ENCODE results near the gene S100A2.
"Not testable (repeated sequence)": the region's sequence is repeated elsewhere in the genome, so short reads cannot be mapped to it uniquely, and the experiment has no call there.

The S100A2 gene

DNA sequence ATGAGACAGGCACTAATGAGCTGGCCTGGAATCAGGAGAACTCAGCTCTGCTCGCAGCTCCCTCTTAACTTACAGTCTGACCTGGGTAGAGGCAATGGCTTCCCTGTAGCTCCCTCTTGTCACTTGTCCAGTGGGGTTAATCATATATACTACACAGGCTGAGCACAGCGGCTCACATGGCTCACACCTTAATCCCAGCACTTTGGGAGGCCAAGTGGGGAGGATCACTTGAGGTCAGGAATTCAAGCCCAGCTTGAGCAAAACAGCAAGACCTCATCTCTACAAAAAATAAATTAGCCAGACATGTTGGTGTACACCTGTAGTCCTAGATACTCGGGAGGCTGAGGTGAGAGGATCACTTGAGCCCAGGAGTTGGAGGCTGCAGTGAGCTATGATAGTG lies 34.0 kb downstream of the S100A2 start:
- H3K27ac ChIP-seq = no peak overlapping the region
- TF ChIP-seq ZFX (IDR thresholded peaks at IDR 0.05) (no peak), CTCF (conservative IDR thresholded peaks at IDR 0.05) (no peak)

- TF ChIP-seq ZFX (IDR thresholded peaks at IDR 0.05) (no peak), CTCF (conservative IDR thresholded peaks at IDR 0.05) (no peak)
- no peak overlapping the region for H3K27ac ChIP-seq
Observed at GRCh38 chr1:153527683-153528040, 38.0 kb downstream of the S100A2 start.

DNA sequence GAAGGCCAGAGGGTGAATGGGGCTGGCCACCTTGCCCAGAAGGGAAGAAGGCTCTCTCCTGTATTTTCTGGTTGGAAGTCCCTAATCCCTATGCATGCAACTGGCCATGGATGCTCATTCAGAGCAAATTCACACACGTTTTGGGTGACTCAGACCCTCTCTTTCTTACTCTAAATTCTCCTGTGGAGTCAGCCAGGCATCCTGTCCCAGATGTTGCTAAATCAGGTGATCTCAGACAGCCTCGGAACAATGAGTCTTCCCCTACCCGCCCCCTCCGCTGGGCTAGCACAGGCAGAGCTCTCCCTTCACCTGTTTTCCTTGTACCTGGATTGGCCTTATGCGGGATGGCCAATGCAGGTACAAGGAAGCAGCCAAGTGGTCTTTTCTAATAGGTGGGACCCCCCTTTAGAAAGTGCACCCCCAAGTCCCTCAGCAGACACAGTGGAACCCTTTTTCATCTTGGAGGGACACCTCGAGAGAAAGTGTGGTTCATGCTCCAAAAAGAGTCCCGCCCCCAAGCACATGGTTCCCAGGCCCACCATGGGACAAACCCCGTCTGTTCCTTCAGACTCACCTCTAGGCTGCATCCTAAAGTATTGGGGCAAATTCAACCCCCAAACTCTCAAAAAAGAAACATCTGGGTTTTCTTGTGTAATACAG lies 38.5 kb downstream of the S100A2 start:
- no peak for TF ChIP-seq ZFX (IDR thresholded peaks at IDR 0.05)
- TF ChIP-seq CTCF (conservative IDR thresholded peaks at IDR 0.05) = no peak
- H3K27ac ChIP-seq = no peak overlapping the region

- H3K27ac ChIP-seq = no peak overlapping the region
- TF ChIP-seq CTCF (conservative IDR thresholded peaks at IDR 0.05) = no peak
- no peak for TF ChIP-seq ZFX (IDR thresholded peaks at IDR 0.05)
Observed at GRCh38 chr1:153526132-153526543, 39.5 kb downstream of the S100A2 start.

GRCh38 chr1:153525088-153525728 lies 40.4 kb downstream of the S100A2 start:
- TF ChIP-seq ZFX (IDR thresholded peaks at IDR 0.05) (no peak), CTCF (conservative IDR thresholded peaks at IDR 0.05) (no peak)
- no peak overlapping the region for H3K27ac ChIP-seq

- H3K27ac ChIP-seq = not testable (repeated sequence)
Observed at GRCh38 chr1:153522353-153523048, 43.1 kb downstream of the S100A2 start.

- H3K27ac ChIP-seq = not testable (repeated sequence)
Observed at GRCh38 chr1:153521808-153522207, 43.8 kb downstream of the S100A2 start.

DNA sequence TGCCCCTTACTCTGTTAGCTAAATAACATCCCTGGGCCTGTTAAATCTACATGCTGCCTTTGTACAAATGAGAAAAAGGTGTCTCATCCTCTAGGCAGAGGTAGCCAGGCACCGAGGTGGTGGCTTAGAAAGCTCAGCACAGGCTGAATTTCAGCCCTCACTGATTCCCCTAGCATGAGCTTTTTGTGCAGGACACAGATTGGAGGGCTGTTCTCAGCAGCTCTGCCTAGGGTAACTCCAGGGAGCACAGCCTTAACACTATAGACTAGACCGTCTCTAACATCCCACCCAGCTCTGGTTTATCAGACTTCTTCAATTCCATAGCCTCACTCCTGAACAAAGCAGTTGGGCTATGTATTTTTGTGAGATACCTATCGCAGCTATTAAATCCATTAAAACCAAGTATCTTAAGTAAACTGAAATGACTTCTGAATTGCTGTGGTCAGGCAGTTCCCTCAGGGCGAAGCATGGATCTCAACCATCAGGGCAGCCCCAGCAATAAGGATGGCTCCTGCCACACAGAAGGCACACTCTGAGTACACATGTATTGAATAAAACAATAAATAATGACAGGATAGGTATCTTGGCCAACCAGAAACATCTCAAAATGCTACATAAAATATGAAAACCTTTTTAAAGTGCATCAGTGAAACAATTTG lies 44.7 kb downstream of the S100A2 start:
- no peak overlapping the region for H3K27ac ChIP-seq

DNA sequence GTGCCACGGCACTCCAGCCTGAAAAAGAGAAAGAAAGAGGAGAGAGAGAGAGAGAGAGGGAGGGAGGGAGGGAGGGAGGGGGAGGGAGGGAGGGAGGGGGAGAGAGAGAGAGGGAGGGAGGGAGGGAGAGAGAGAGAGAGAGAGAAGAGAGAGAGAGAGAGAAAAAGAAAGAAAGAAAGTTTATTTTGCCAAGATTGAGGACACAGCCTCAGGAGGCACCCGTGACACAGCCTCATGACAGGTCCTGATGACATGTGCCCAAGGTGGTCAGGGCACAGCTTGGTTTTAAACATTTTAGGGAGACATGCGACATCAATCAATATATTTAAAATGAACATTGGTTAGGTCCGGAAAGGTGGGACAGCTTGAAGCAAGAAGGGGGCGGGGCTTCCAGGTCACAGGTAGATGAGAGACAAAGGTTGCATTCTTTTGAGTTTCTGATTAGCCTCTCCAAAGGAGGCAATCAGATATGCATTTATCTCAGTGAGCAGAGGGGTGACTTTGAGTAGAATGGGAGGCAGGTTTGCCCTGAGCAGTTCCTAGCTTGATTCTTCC lies 45.4 kb downstream of the S100A2 start:
- H3K27ac ChIP-seq = not testable (repeated sequence)

More for the DNA sequence above, 44.7 kb downstream of the S100A2 start:
- TF ChIP-seq ZFX (IDR thresholded peaks at IDR 0.05) (no peak), CTCF (conservative IDR thresholded peaks at IDR 0.05) (no peak)
